GM23338 (cell line): ENCODE data around the gene SGSH. TPM values are rescaled to one million over a fixed set of nuclear protein-coding genes. Genes with fewer than 3 reads are reported as not detected.

ENCODE experiments used
- ATAC-seq: fragments of 200-7000 bp; cut with Tn5 transposase; 3 replicates; pipeline ENCODE4 v1.9.1; 2020
- DNase-seq: peaks from one replicate; pipeline ENCODE4 v3.0.0-alpha.2; 2015; ENCODE audit warnings: low spot score
- H2AFZ ChIP-seq: fragments of 200-600 bp; sonication (generic); 2 replicates; pipeline ENCODE4 v1.8.0; 2016; ENCODE audit warnings: antibody characterized with exemption, mild to moderate bottlenecking, moderate library complexity
- H3F3A ChIP-seq: fragments of 200-600 bp; sonication (generic); replicated peaks from 2 replicates; pipeline ENCODE4 v1.8.0; 2017; ENCODE audit warnings: antibody characterized with exemption, mixed run types, low read depth
- H3K27ac ChIP-seq: fragments of 200-600 bp; sonication (generic); 2 replicates; pipeline ENCODE4 v1.6.1; 2016; ENCODE audit warnings: low read depth
- H3K27me3 ChIP-seq: fragments of 200-600 bp; sonication (generic); 2 replicates; pipeline ENCODE4 v1.8.0; 2016; ENCODE audit warnings: mild to moderate bottlenecking, mixed run types, moderate library complexity; ENCODE audit not compliant: insufficient read depth
- H3K36me3 ChIP-seq: fragments of 200-600 bp; sonication (generic); 2 replicates; pipeline ENCODE4 v1.8.0; 2016; ENCODE audit warnings: mild to moderate bottlenecking; ENCODE audit not compliant: insufficient read depth
- H3K4me1 ChIP-seq: fragments of 200-600 bp; sonication (generic); 2 replicates; pipeline ENCODE4 v1.8.0; 2016; ENCODE audit warnings: mild to moderate bottlenecking, moderate library complexity; ENCODE audit not compliant: insufficient read depth
- H3K4me2 ChIP-seq: fragments of 200-600 bp; sonication (generic); 2 replicates; pipeline ENCODE4 v1.7.1; 2017; ENCODE audit warnings: mixed run types
- H3K4me3 ChIP-seq: fragments of 200-600 bp; sonication (generic); 2 replicates; pipeline ENCODE4 v1.6.1; 2016; ENCODE audit warnings: mixed run types
- H3K79me2 ChIP-seq: fragments of 200-600 bp; sonication (generic); replicated peaks from 2 replicates; pipeline ENCODE4 v1.8.0; 2017; ENCODE audit warnings: mild to moderate bottlenecking; ENCODE audit not compliant: insufficient read depth
- H3K9me2 ChIP-seq: fragments of 200-600 bp; sonication (generic); 2 replicates; pipeline ENCODE4 v1.8.0; 2017; ENCODE audit not compliant: insufficient read depth
- H4K20me1 ChIP-seq: fragments of 200-600 bp; sonication (generic); replicated peaks from 2 replicates; pipeline ENCODE4 v1.8.0; 2017; ENCODE audit warnings: mild to moderate bottlenecking; ENCODE audit not compliant: insufficient read depth
- H3K27ac Mint-ChIP-seq: 2 replicates; pipeline ENCODE4 v1.8.0; 2020; ENCODE audit warnings: inconsistent platforms, mild to moderate bottlenecking, moderate library complexity, mixed read lengths
- H3K27me3 Mint-ChIP-seq: 3 replicates; pipeline ENCODE4 v1.8.0; 2022; ENCODE audit warnings: low read depth, mild to moderate bottlenecking, moderate library complexity, mixed read lengths, inconsistent platforms; ENCODE audit not compliant: insufficient read depth, poor library complexity
- H3K36me3 Mint-ChIP-seq: 3 replicates; pipeline ENCODE4 v1.8.0; 2021; ENCODE audit warnings: low read depth, mild to moderate bottlenecking, inconsistent platforms, moderate library complexity, mixed read lengths
- H3K4me1 Mint-ChIP-seq: 3 replicates; pipeline ENCODE4 v1.8.0; 2020; ENCODE audit warnings: mild to moderate bottlenecking, inconsistent platforms, mixed read lengths
- H3K4me3 Mint-ChIP-seq: 3 replicates; pipeline ENCODE4 v1.8.0; 2021; ENCODE audit warnings: moderate library complexity, mild to moderate bottlenecking, inconsistent platforms, mixed read lengths
- H3K9me3 Mint-ChIP-seq: 3 replicates; pipeline ENCODE4 v1.8.0; 2020; ENCODE audit warnings: moderate library complexity, mild to moderate bottlenecking, inconsistent platforms, mixed read lengths
- EZH2 ChIP-seq: fragments of 200-600 bp; sonication (generic); IDR thresholded peaks from one replicate; pipeline ENCODE4 v1.8.0; 2017; ENCODE audit warnings: antibody characterized with exemption, mild to moderate bottlenecking, low read depth; ENCODE audit not compliant: unreplicated experiment
- EZH2phosphoT487 ChIP-seq: fragments of 200-600 bp; sonication (generic); IDR thresholded peaks from one replicate; pipeline ENCODE4 v1.8.1; 2018; ENCODE audit warnings: antibody characterized with exemption; ENCODE audit not compliant: unreplicated experiment
- JUNB ChIP-seq: IDR thresholded peaks from one replicate; pipeline ENCODE4 v1.6.1; 2016; ENCODE audit warnings: antibody characterized with exemption; ENCODE audit not compliant: unreplicated experiment
- NANOG ChIP-seq: IDR thresholded peaks from 2 replicates; pipeline ENCODE4 v1.6.1; 2016; ENCODE audit warnings: antibody characterized with exemption, borderline replicate concordance
- STAT1 ChIP-seq: IDR thresholded peaks from one replicate; pipeline ENCODE4 v1.6.1; 2016; ENCODE audit warnings: antibody characterized with exemption; ENCODE audit not compliant: unreplicated experiment
- ZNF114 ChIP-seq: fragments of 250-450 bp; sonication (Bioruptor Pico); IDR thresholded peaks from 2 replicates; pipeline ENCODE4 v1.5.0; 2020; ENCODE audit warnings: mild to moderate bottlenecking, moderate library complexity
- ZNF331 ChIP-seq: fragments of 250-450 bp; sonication (Bioruptor Pico); IDR thresholded peaks from 2 replicates; pipeline ENCODE4 v1.5.0; 2020; ENCODE audit warnings: low read depth, mild to moderate bottlenecking, moderate library complexity
- polyA plus RNA-seq: library from polyadenylated mRNA; unstranded; fragments of >200 nt; fragmentation: Nextera tagmentation; extraction: Ambion mirVana; gene quantifications from 2 replicates; pipeline ENCODE4 v1.2.1, GENCODE V29; 2016
- total RNA-seq: library from RNA; depleted of rRNA; stranded (reverse); fragments of >200 nt; shearing (Covaris generic); gene quantifications from 2 replicates; pipeline ENCODE4 v1.2.3, GENCODE V29; 2014
- TF ChIP-seq, protein P1 (sequence below): IDR thresholded peaks from one replicate; pipeline ENCODE4 v1.6.1; 2018; ENCODE audit warnings: antibody characterized with exemption; ENCODE audit not compliant: unreplicated experiment
- TF ChIP-seq, protein P2 (sequence below), 2 experiments: fragments of 200-600 bp in 1 of 2; sonication (generic) in 1 of 2; conservative IDR thresholded peaks; 2 replicates each; pipeline versions ENCODE4 v1.5.1 to v1.6.1; 2016 to 2017; ENCODE audit warnings: antibody characterized with exemption in 2 of 2, low read depth in 2 of 2, mild to moderate bottlenecking in 2 of 2, moderate library complexity in 1 of 2
- TF ChIP-seq, protein P3 (sequence below): IDR thresholded peaks from 2 replicates; pipeline ENCODE4 v1.6.1; 2016; ENCODE audit warnings: antibody characterized with exemption

The SGSH gene
- total and polyA plus RNA-seq, 2 experiments from 2014 or later = 9.6 to 17.5 TPM

DNA sequence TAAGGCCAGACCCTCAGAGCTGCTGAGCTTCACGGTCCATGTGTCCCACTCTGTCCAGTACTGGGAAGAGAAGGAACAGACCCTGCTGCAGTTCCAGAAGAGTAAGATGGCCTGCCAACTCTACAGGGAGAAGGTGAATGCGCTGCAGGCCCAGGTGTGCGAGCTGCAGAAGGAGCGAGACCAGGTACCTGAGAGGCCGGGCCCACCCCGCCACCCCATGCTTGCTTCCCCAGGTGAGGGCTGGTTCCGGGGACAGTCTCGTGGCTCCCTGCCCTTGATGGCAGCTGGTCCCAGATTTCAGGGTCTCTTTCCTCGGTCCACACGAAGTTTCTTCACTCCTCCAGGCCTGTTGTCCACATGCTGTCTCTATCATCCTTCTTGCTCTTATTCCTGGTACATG is 29.4 kb downstream of the SGSH start (continued):
- TF ChIP-seq, protein P1, sequence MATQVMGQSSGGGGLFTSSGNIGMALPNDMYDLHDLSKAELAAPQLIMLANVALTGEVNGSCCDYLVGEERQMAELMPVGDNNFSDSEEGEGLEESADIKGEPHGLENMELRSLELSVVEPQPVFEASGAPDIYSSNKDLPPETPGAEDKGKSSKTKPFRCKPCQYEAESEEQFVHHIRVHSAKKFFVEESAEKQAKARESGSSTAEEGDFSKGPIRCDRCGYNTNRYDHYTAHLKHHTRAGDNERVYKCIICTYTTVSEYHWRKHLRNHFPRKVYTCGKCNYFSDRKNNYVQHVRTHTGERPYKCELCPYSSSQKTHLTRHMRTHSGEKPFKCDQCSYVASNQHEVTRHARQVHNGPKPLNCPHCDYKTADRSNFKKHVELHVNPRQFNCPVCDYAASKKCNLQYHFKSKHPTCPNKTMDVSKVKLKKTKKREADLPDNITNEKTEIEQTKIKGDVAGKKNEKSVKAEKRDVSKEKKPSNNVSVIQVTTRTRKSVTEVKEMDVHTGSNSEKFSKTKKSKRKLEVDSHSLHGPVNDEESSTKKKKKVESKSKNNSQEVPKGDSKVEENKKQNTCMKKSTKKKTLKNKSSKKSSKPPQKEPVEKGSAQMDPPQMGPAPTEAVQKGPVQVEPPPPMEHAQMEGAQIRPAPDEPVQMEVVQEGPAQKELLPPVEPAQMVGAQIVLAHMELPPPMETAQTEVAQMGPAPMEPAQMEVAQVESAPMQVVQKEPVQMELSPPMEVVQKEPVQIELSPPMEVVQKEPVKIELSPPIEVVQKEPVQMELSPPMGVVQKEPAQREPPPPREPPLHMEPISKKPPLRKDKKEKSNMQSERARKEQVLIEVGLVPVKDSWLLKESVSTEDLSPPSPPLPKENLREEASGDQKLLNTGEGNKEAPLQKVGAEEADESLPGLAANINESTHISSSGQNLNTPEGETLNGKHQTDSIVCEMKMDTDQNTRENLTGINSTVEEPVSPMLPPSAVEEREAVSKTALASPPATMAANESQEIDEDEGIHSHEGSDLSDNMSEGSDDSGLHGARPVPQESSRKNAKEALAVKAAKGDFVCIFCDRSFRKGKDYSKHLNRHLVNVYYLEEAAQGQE = no peak
- TF ChIP-seq NANOG = no peak
- no peak for TF ChIP-seq EZH2
- TF ChIP-seq, protein P2, sequence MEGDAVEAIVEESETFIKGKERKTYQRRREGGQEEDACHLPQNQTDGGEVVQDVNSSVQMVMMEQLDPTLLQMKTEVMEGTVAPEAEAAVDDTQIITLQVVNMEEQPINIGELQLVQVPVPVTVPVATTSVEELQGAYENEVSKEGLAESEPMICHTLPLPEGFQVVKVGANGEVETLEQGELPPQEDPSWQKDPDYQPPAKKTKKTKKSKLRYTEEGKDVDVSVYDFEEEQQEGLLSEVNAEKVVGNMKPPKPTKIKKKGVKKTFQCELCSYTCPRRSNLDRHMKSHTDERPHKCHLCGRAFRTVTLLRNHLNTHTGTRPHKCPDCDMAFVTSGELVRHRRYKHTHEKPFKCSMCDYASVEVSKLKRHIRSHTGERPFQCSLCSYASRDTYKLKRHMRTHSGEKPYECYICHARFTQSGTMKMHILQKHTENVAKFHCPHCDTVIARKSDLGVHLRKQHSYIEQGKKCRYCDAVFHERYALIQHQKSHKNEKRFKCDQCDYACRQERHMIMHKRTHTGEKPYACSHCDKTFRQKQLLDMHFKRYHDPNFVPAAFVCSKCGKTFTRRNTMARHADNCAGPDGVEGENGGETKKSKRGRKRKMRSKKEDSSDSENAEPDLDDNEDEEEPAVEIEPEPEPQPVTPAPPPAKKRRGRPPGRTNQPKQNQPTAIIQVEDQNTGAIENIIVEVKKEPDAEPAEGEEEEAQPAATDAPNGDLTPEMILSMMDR (conservative IDR thresholded peaks at IDR 0.05; ENCODE audit: low read depth in 2 of 2) = no peak
- TF ChIP-seq ZNF331 (CRISPR knock-in tag) = no peak

DNA sequence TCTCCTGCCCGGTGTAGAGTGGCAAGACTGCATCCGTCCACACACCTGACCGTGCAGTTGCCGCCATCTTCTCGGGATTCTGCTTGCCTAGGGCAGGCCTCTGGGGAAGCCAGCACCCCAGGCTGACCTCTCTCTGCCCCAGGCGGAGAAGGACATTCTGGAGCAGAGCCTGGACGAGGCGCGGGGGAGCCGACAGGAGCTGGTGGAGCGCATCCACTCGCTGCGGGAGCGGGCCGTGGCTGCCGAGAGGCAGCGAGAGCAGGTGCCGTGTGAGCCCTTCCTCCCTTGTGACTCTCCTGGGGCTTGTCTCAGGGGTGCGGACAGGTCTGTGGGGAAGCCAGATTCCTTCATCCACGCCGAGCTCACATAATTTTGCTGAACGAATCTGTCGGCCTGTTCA is 30.5 kb downstream of the SGSH start:
- H3K27me3 Mint-ChIP-seq = peaks cover 14% of the 10 kb centered on the region
- no peak overlapping the region for H3K4me3 Mint-ChIP-seq
- ATAC-seq (no peak; the same call in 2 of the 3 replicates), DNase-seq (no peak)
- H3K4me1 Mint-ChIP-seq = peaks cover 2% of the 10 kb centered on the region; the same call in 2 of the 3 replicates
- Histone ChIP-seq H3F3A (0 out of 2 replicates have a peak, but pooled peaks cover 3% of the 10 kb centered on the region), H3K4me3 (no peak overlapping the region), H4K20me1 (no peaks in the 10 kb centered on the region), H3K27me3 (no peaks in the 10 kb centered on the region), H3K27ac (no peak overlapping the region), H3K79me2 (no peaks in the 10 kb centered on the region), H2AFZ (0 out of 2 replicates have a peak overlapping the region, but pooled peaks have one; percentile 7), H3K9me2 (no peaks in the 10 kb centered on the region), H3K36me3 (no peaks in the 10 kb centered on the region), H3K4me1 (no peaks in the 10 kb centered on the region), H3K4me2 (no peak overlapping the region)
- no peaks in the 10 kb centered on the region for H3K9me3 Mint-ChIP-seq
- no peaks in the 10 kb centered on the region for H3K36me3 Mint-ChIP-seq
- H3K27ac Mint-ChIP-seq = peak overlapping the region; percentile 68; the same call in 1 of the 2 replicates
- TF ChIP-seq EZH2phosphoT487 = no peak
- no peak for TF ChIP-seq JUNB
- TF ChIP-seq, protein P3, sequence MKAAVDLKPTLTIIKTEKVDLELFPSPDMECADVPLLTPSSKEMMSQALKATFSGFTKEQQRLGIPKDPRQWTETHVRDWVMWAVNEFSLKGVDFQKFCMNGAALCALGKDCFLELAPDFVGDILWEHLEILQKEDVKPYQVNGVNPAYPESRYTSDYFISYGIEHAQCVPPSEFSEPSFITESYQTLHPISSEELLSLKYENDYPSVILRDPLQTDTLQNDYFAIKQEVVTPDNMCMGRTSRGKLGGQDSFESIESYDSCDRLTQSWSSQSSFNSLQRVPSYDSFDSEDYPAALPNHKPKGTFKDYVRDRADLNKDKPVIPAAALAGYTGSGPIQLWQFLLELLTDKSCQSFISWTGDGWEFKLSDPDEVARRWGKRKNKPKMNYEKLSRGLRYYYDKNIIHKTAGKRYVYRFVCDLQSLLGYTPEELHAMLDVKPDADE = no peak
- no peak for TF ChIP-seq ZNF114 (CRISPR knock-in tag)
- TF ChIP-seq EZH2 = no peak
- no peak for TF ChIP-seq STAT1
- TF ChIP-seq ZNF331 (CRISPR knock-in tag) = no peak
- no peak for TF ChIP-seq NANOG
- TF ChIP-seq, protein P1 = no peak
